ACHN (cell line): Measurements from ENCODE around the gene NINL.

ENCODE experiments used
- DNase-seq: peaks from one replicate; pipeline ENCODE4 v3.0.0-alpha.2; 2015
- in situ Hi-C: cut with HindIII; loops from 2 replicates; pipeline ENCODE4 v1.10.0; 2017; ENCODE audit warnings: low sequenced_read_pairs, low pct_ligation_motif_present, low pct_unique_long_range_greater_than_20kb

Gene NINL

GRCh38 chr20:25408890-25409289, 176.4 kb downstream of the NINL start:
- in situ Hi-C loops, result no loop called here
- no peak for DNase-seq

- no peak for DNase-seq
- in situ Hi-C loops, result no loop called here
These were observed 177.2 kb downstream of the NINL start for GRCh38 chr20:25408170-25408547.

GRCh38 chr20:25407311-25408169, 177.8 kb downstream of the NINL start, which contains the start of gene GINS1:
Gene GINS1, plus strand, starts transcription at chr20:25407673. Its CDS starts 148 bp downstream, at chr20:25407821.
- in situ Hi-C loops, result no loop called here
- DNase-seq, result peak; percentile 91
